H1 (cell line): ENCODE measurements around the gene CMTM5. TPM values are rescaled to one million over a fixed set of nuclear protein-coding genes. Genes with fewer than 3 reads are reported as not detected.

ENCODE experiments used
- CREB1 ChIP-seq: IDR thresholded peaks from 2 replicates; pipeline ENCODE4 v1.6.1; 2012; ENCODE audit warnings: inconsistent platforms
- EGR1 ChIP-seq: IDR thresholded peaks from 2 replicates; pipeline ENCODE4 v1.6.1; 2011; ENCODE audit warnings: low read depth, low read length, borderline replicate concordance
- GABPA ChIP-seq: IDR thresholded peaks from 2 replicates; pipeline ENCODE4 v1.6.1; 2011; ENCODE audit warnings: mild to moderate bottlenecking, low read length, moderate library complexity, borderline replicate concordance; ENCODE audit not compliant: insufficient read depth
- JUND ChIP-seq: IDR thresholded peaks from 2 replicates; pipeline ENCODE4 v1.6.1; 2011; ENCODE audit warnings: mild to moderate bottlenecking, improper control_type of control experiment, low read length
- NRF1 ChIP-seq: IDR thresholded peaks from 2 replicates; pipeline ENCODE4 v1.6.1; 2011; ENCODE audit warnings: mild to moderate bottlenecking, low read depth, low read length, improper control_type of control experiment
- POLR2A ChIP-seq, 2 experiments: IDR thresholded peaks; 1 replicate in 1 of 2; 2 replicates in 1 of 2; pipeline ENCODE4 v1.6.1; 2011; ENCODE audit warnings: low read depth in 2 of 2, low read length in 2 of 2, mild to moderate bottlenecking in 2 of 2; ENCODE audit errors: control extremely low read depth in 1 of 2
- POLR2AphosphoS5 ChIP-seq: IDR thresholded peaks from 2 replicates; pipeline ENCODE4 v1.6.1; 2011; ENCODE audit warnings: low read depth, low read length
- RAD21 ChIP-seq, 2 experiments: IDR thresholded peaks in 1 of 2; conservative IDR thresholded peaks in 1 of 2; 2 replicates each; pipeline ENCODE4 v1.6.1; 2011; ENCODE audit warnings: low read depth in 2 of 2, low read length in 2 of 2, improper control_type of control experiment in 1 of 2, inconsistent platforms in 1 of 2, mild to moderate bottlenecking in 1 of 2, moderate library complexity in 1 of 2
- RNF2 ChIP-seq: fragments of 200-900, 300-1000 bp; sonication (generic); IDR thresholded peaks from 2 replicates; pipeline ENCODE4 v1.7.1; 2016; ENCODE audit warnings: borderline replicate concordance, low read depth, mild to moderate bottlenecking, antibody characterized with exemption, low read length; ENCODE audit not compliant: poor library complexity, severe bottlenecking; ENCODE audit errors: missing control alignments
- SIRT6 ChIP-seq: IDR thresholded peaks from one replicate; pipeline ENCODE4 v1.7.1; 2012; ENCODE audit warnings: low read length, inconsistent platforms
- SRF ChIP-seq: IDR thresholded peaks from 2 replicates; pipeline ENCODE4 v1.6.1; 2011; ENCODE audit warnings: mild to moderate bottlenecking, low read depth, low read length, moderate library complexity
- SUZ12 ChIP-seq: fragments of 200-600 bp; sonication (generic); IDR thresholded peaks from 2 replicates; pipeline ENCODE4 v1.6.1; 2012; ENCODE audit warnings: mild to moderate bottlenecking, inconsistent platforms, low read length, moderate library complexity, mixed read lengths
- TAF1 ChIP-seq: IDR thresholded peaks from 2 replicates; pipeline ENCODE4 v1.6.1; 2011; ENCODE audit warnings: mild to moderate bottlenecking, low read depth, low read length
- TBP ChIP-seq: IDR thresholded peaks from 2 replicates; pipeline ENCODE4 v1.6.1; 2011; ENCODE audit warnings: low read depth, low read length, improper control_type of control experiment
- TCF12 ChIP-seq: IDR thresholded peaks from 2 replicates; pipeline ENCODE4 v1.6.1; 2011; ENCODE audit warnings: low read depth, mild to moderate bottlenecking, low read length
- YY1 ChIP-seq: IDR thresholded peaks from 2 replicates; pipeline ENCODE4 v1.6.1; 2011; ENCODE audit warnings: low read depth, mild to moderate bottlenecking, low read length
- polyA plus RNA-seq, 7 experiments: library from polyadenylated mRNA; depleted of rRNA in 3 of 7; stranded (reverse) in 5 of 7; unstranded in 2 of 7; fragments of >200 nt in 5 of 7; fragments of 200-250 nt in 2 of 7; gene quantifications; 1 replicate in 5 of 7; 2 replicates in 1 of 7; 4 replicates in 1 of 7; pipeline versions ENCODE4 v1.2.1 to v1.2.3, GENCODE V29; 2011 to 2013; ENCODE audit warnings: missing spikeins in 2 of 7, mixed read lengths in 2 of 7
- total RNA-seq: library from RNA; stranded (reverse); fragmentation: NEBNext Ultra II Directional; extraction: Animal tissue kit (Norgen Biotek cat#: 25700); gene quantifications from 2 replicates; pipeline ENCODE4 v1.2.1, GENCODE V29; 2021
- TF ChIP-seq, protein P1 (sequence below): IDR thresholded peaks from 2 replicates; pipeline ENCODE4 v1.6.1; 2012; ENCODE audit warnings: inconsistent platforms
- TF ChIP-seq, protein P2 (sequence below): IDR thresholded peaks from 2 replicates; pipeline ENCODE4 v1.6.1; 2012; ENCODE audit warnings: inconsistent platforms

The CMTM5 gene
- total and polyA plus RNA-seq, 2 of the 8 experiments (the other 6 are each of a cell fraction or from before 2014, with no cell fraction given), result 2.1 TPM; not detected in 1

DNA sequence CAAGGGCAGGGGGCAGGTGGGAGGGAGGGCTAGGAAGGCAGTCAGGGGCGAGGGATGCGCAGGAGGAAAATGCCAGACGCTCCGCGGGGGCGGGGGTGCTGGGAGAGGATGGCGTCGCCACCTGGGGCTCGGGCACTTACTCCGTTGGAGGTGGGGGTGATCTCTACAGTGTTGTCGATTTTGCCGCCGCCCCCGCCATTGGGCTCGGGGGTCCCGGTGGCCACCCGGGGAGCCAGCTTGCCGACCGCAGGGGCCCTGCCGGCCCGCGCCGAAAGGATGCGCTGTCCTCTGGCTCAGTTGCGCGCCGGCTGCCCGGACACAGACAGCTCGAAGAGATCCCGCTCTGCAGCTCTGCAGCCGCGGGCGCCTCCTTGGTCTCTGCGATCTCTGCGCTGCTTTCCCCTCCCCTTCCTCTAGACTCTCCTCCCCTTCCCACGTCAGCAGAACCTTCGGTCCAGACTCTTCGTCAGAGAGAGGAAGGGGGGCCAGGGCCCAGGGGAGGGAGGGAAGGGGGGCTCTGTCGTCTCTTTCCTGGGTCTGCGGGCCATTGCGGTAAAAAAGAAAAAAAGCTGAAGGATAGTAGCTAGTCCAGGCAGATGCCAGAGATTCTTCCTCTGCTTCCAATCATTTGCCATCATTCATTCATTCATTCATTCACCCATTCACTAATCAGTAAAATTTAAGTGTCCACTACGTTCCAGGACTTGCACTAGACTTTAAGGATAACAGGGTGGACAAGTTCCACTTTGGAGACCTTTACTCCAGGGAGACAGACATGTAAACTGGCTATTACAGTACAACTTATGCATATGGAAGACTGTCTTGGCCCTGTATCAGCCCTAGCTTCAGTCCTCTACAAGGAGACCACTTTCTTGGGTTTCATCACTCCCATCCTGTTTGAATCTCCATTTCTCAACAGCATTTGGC, 24.1 kb upstream of the CMTM5 start, which contains the start of gene SLC22A17 (continued):
- TF ChIP-seq TAF1, result peak; percentile 85
- peak in 1 of 2 experiments; percentile 16; a peak in 1 of 4 replicates for TF ChIP-seq RAD21 (IDR thresholded peaks at IDR 0.05 in 1 of 2, conservative IDR thresholded peaks at IDR 0.05 in 1 of 2; ENCODE audit: low read depth in 2 of 2, low read length in 2 of 2)
- no peak for TF ChIP-seq SUZ12
- TF ChIP-seq, protein P1, sequence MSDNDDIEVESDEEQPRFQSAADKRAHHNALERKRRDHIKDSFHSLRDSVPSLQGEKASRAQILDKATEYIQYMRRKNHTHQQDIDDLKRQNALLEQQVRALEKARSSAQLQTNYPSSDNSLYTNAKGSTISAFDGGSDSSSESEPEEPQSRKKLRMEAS, result no peak
- TF ChIP-seq NRF1, result no peak
- peak; percentile 36 to 91 for TF ChIP-seq POLR2A (IDR thresholded peaks at IDR 0.05; ENCODE audit: control extremely low read depth in 1 of 2, low read depth in 2 of 2, low read length in 2 of 2)
- no peak for TF ChIP-seq GABPA
- peak; percentile 32; the same call in 1 of the 2 replicates for TF ChIP-seq EGR1
- TF ChIP-seq YY1, result no peak
- no peak for TF ChIP-seq JUND
- no peak for TF ChIP-seq TCF12
- no peak for TF ChIP-seq SIRT6
- peak; percentile 68 for TF ChIP-seq TBP
- no peak for TF ChIP-seq SRF
- TF ChIP-seq, protein P2, sequence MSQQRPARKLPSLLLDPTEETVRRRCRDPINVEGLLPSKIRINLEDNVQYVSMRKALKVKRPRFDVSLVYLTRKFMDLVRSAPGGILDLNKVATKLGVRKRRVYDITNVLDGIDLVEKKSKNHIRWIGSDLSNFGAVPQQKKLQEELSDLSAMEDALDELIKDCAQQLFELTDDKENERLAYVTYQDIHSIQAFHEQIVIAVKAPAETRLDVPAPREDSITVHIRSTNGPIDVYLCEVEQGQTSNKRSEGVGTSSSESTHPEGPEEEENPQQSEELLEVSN, result no peak
- TF ChIP-seq POLR2AphosphoS5, result peak; percentile 74
- TF ChIP-seq RNF2, result no peak
- peak; percentile 87 for TF ChIP-seq CREB1
- TF ChIP-seq, all 59 proteins: peak for 12
